NCI-H524 treated with DMSO at 0.1 percent for 48 hours (cell line): ENCODE data around the gene KCNH4.
"Not testable (repeated sequence)": the region's sequence is repeated elsewhere in the genome, so short reads cannot be mapped to it uniquely, and the experiment has no call there.

Source experiments
- DNase-seq: peaks from one replicate; lab custom pipeline; 2025; lab: John Stamatoyannopoulos, UW

KCNH4 gene

DNA sequence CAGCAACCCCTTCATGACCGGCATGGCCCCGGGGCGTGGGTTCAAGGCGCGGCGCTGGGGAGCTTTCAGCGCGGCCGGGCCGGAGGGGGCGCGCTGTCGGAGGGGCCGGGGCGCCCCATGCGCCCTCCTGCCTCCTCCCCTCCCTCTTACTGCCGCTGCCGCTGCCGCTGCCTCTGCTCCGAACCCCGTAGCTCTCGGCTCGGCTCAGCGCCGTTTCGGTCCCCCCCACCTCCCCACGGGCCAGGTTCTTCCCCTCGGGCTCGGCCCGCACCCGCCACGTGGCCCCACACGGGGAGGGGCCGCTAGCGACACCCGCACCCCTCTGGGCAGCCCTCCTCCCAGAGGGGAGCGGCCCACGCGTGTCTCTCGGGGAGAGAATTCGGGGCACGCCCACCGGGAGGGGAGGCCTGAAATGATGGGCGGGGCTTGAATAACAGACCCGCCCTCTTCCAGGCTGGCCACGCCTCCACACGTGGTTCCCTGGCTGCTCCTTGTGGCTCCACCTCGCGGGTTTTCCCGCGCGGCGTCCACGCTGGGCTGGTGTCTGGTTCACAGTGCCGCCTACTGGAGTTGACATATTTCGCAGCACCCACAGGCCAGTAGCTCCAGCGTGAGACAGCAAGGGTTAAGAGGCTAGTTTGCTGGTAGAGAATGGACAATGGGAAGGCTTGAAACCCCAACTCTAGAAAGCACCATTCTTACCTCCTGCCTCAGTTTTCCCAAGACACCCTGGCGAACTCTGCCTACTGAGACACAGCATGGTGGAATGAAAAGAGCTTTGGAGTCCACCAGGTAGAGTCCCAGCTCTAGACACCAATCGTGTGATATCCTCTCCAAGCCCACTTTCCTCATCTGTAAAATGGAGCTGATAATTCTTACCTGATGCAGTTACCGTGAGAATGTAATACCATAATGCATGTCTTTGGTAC lies at the start of gene KCNH4:
Gene KCNH4 (minus strand): TSS at position 221 of the 929 bp plus-strand sequence. CDS start 197 bp downstream, at position 24.
- peak; percentile 24 for DNase-seq

DNA sequence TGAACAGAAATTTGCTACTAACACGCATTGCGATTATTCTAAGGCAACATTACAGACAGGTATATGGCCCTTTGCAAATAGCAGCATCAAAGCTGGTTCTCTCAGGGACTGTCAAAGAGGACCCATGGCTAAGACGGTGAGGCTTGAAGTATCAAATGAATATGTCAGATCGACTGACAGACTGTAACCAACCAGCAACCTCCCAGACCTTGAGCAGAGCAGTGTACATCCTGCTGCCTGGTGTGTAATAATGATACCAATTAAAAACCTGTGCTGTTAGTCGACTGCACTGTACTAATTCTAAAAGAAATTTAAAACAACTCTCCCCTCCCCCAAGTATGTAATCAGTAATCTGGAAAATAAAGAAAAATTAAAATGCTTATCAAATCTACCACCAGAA lies 49.3 kb upstream of the KCNH4 start:
- DNase-seq = no peak

DNA sequence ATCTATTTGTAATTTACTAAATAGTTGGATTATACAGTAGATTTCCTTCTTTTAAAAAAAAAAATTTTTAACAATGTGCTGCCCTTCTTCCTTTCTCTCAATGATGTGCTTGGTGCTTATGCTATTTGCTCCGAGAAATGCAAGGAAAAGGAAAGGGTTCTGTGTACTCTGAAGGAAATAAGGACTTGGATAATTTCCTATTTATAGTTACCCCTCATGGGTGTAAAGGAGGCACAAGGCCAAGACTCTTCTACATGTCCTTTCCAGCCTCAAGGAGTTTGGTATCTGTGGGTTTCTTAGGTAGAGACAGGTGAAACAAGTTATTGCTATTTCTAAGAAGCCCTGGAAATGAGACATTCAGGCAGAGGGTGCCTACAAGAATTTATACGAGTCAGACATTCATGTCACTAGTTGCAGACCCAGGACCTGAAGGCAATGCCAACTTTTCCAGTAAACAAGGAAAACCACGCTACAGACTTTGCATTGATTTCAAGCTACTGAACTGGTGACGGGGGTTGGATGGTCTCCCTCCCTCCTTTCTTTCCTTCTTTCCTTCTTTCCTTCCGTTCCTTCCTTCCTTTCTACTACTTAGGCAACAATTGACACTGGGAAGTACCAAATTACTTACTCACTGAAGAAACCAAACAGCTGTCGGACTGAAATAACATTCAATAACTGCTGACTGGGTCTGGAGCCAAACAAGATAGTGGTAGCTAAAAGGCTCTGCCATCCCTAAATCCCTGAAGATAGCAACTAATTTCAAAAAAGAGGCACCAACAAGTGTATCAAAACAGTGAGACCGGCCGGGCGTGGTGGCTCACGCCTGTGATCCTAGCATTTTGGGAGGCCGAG lies 47.1 kb upstream of the KCNH4 start:
- DNase-seq = no peak

GRCh38 chr17:42225646-42226045 lies 44.7 kb upstream of the KCNH4 start:
- no peak for DNase-seq

DNA sequence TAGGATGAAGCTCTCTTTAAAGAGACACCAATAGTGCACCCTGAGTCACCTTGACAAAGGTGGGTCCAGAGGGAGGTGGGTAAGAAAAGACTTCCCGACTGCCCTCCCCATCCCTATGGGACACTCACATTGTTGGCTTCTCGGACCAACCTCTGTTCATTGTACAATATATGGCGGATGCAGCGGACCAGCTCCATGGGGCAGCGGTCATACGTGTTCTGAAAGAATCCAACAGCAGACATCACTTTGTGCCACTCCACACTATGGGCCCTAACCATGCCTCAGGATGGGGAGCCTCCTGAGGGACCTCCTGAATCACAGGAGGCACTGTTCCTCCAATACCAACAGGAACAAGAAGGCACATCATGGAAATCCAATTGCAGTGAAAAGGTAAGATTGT lies 43.7 kb upstream of the KCNH4 start:
- no peak for DNase-seq

DNA sequence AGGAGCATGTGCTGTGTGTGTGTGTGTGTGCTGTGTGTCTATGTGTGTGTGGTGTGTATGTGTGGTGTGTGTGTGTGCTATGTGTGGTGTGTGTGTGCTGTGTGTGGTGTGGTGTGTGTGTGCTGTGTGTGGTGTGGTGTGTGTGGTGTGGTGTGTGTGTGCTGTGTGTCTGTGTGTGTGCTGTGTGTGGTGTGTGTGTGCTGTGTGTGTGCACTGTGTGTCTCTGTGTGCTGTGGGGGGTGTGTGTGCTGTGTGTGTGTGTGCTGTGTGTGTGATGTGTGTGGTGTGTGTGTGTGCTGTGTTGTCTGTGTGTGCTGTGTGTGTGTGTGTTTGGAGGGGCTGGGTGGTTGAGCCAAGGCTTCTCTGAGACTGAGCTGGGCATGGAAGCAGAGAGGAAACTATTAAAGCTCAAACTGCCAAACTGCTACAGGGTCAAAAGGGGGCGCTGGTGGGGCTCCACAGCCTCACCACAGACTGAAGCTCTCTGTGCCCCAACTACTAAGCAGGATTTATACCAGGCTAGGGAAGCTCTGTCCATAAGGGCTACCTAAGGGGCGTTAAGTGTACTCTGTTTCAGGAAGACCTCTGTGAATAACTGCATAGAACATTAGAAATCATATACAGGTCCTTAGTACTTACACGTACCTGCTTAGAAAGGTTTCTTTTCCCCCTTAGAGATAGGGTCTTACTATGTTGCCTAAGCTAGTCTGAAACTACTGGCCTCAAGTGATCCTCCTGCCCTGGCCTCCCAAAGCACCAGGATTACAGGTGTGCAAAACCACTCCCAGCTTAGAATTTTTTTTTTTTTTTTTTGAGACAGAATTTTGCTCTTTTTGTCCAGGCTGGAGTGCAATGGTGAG lies 41.2 kb upstream of the KCNH4 start:
- DNase-seq = peak; percentile 39

GRCh38 chr17:42219280-42219679 lies 38.3 kb upstream of the KCNH4 start:
- DNase-seq = not testable (repeated sequence)

DNA sequence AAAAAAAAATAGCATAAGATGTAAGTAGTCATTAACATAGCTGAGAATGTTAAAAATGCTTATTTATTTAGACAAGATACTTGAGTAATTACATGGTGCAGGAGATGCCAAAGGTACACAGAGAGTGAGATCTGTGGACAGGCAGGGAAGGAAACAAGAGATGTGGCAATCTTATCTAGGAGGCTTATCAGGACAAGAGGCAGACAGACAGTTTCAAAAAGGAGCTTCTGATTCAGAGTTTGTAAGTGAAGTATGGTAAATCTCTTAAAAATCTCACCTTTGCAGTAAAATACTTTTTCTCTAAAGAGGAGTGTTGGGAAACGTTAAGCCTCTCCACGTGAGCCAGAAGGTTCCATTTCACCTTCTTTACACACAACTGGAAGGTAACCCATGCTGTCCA lies 33.2 kb upstream of the KCNH4 start:
- no peak for DNase-seq

DNA sequence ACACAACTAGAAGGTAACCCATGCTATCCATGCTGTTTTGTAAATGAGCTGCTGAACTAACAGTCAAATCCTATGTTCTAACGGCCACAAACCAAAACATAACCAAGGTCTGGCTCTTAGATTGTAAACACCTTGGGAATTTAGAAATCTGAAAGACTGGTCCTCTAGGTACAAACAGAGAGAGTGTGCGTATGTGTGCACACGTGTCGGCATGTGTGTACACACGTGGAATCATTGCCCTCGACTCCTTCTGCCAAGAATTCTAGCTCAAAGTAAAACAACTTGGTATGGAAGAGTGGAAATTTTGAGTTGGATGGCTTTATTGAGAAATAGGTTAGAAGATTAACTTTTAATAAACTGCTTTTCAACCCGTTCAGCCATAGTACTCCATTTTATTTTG lies 31.4 kb upstream of the KCNH4 start:
- no peak for DNase-seq

GRCh38 chr17:42211921-42212341 lies 31.0 kb upstream of the KCNH4 start:
- DNase-seq = not testable (repeated sequence)

GRCh38 chr17:42210046-42210445 lies 29.1 kb upstream of the KCNH4 start:
- no peak for DNase-seq

DNA sequence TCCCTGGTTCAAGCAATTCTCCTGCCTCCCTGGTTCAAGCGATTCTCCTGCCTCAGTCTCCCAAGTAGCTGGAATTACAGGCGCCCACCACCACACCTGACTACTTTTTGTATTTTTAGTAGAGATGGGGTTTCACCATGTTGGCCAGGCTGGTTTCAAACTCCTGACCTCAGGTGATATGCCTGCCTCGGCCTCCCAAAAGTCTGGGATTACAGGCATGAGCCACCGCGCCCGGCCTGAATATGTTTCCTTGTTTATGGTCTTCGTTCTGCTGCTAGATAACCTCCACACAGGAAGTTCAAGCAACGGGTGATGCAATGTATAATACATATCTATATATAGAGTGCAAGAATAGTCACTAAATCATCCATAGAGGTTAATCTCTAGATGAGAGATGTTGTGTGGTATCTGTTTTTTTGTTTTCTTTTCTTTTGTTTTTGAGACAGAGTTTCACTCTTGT lies 25.2 kb upstream of the KCNH4 start:
- not testable (repeated sequence) for DNase-seq

- no peak for DNase-seq
Measured at GRCh38 chr17:42203354-42203753, 22.4 kb upstream of the KCNH4 start.

- DNase-seq = no peak
Measured at GRCh38 chr17:42202696-42203095, 21.8 kb upstream of the KCNH4 start.

GRCh38 chr17:42202159-42202558 lies 21.2 kb upstream of the KCNH4 start:
- DNase-seq = no peak

DNA sequence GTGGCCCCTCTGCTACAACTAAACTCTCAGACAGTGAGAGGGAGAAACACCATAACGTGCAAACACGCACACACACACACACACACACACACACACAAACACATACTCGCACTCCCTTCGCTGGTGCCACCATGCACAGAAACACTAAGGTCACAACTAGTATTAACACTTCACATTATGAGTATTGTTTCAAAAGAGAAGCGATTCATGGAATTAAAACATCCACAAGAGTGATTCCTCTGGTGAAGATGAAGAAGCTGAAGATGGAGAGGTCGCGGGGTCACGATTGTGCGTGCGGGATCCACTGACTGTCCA lies 20.5 kb upstream of the KCNH4 start:
- no peak for DNase-seq

DNA sequence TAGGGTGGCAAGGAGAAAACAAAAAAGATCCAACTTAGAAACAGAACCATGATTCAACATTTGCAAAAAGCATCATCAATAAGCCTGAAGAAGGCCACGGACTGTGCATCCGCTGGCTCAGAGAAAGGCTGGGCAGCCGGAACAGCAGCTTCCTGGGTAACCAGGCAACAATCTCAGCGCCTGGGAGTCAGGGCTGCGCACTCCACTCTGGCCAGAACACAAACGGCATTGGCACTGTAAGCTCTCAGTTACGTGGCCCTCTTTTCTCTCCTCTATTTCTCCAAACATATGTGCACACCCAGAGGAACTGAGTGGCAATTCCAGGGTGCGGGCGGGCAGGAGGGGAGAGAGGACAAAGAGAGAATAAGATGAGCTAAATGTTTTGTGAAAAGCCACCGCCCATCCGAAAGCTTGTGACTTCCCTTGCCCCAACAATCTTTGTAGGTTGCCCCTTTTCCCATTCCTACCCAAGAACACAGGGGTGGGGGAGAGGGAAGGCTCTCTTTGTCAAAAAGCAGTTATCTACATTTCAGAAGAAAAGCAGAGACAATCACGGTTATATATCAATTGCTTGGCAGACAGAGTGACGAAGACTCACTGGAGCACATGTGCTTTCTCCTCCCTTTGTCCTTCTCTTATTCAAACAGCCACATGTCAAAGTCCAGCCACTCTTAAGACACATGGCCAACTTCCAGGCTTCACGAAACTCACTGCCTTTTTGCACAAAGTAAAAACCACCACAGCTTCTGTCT lies 19.9 kb upstream of the KCNH4 start:
- no peak for DNase-seq

DNA sequence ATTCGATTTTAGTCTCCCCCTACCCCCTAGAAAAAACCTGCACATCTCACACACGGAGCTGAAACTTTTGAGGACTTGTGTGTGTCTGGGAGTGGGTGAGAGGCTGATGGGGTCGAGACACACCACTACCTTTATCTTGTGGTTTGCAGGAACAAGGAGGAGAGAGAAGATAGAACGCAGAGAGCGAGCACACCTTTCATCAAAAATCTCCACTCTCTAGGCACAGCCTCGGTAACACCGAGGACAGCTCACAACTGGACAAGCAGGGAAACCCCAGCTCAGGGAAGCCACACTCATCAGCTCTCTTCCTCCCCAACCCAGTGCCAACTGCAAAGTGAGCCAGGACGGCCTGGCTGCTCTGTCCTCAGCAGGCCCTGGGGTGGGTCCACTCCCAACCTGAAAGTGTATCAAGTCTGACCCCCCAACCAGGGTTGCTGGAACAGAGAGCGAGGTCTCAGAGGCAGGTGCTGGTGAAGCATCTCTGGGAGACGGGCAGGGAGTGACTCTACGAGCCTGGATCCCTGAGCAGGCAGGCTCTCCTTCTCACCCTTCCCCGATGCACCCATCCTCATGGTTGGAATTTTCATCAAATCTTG lies 18.6 kb upstream of the KCNH4 start:
- no peak for DNase-seq

GRCh38 chr17:42198897-42199296 lies 18.0 kb upstream of the KCNH4 start:
- no peak for DNase-seq

DNA sequence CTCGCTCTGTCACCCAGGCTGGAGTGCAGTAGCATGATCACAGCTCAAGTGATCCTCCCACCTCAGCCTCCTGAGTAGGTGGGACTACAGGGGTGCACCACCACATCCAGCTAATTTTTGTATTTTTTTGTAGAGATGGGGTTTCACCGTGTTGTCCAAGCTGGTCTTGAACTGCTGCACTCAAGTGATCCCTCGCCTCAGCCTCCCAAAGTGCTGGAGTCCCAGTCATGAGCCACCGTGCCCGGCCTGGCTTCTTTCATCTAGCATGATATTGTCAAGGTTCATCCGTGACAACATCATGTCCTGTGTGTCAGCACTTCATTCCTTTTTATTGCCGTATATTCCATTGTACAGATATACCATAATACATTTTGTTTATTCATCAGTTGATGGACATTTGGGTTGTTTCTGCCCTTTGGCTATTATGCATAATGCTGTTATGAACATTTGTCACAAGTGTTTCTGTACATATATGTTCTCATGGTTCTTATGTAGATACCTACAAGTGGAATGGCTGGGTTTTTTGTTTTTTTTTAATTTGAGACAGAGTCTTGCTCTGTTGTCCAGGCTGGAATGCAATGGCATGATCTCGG lies 16.7 kb upstream of the KCNH4 start:
- no peak for DNase-seq
